ENCODE data around the gene HRH2.

- TF ChIP-seq CTCF (IDR thresholded peaks at IDR 0.05; ENCODE audit: low read depth, low read length), result no peak
- no peak for TF ChIP-seq EZH2phosphoT487 (IDR thresholded peaks at IDR 0.05; ENCODE audit: low read depth)
These were observed 5.6 kb downstream of the HRH2 start for GRCh38 chr5:175663186-175664184.
